ENCODE results near the gene ARAP1.

The ARAP1 gene

GRCh38 chr11:72685560-72686480 lies 66.4 kb downstream of the ARAP1 start:
- DNase-seq (ENCODE audit: low spot score): no peak
- Histone ChIP-seq H3K27ac (peak overlapping the region in 1 of 2 donors; percentile 61), H3K4me3 (no peak overlapping the region)
- TF ChIP-seq CTCF (IDR thresholded peaks at IDR 0.05): no peak

GRCh38 chr11:72684236-72684912 lies 67.8 kb downstream of the ARAP1 start:
- Histone ChIP-seq H3K4me3 (no peak overlapping the region), H3K27ac (peak overlapping the region in 1 of 2 donors; percentile 61)
- DNase-seq (ENCODE audit: low spot score): peak; percentile 83
- TF ChIP-seq CTCF (IDR thresholded peaks at IDR 0.05): peak; percentile 20

GRCh38 chr11:72683782-72684200 lies 68.4 kb downstream of the ARAP1 start:
- peak; percentile 95 for TF ChIP-seq CTCF (IDR thresholded peaks at IDR 0.05)
- Histone ChIP-seq H3K27ac (peak overlapping the region in 1 of 2 donors; percentile 61), H3K4me3 (no peak overlapping the region)
- no peak for DNase-seq (ENCODE audit: low spot score)

- Histone ChIP-seq H3K4me3 (no peak overlapping the region), H3K27ac (no peak overlapping the region)
- TF ChIP-seq CTCF (IDR thresholded peaks at IDR 0.05): no peak
- DNase-seq (ENCODE audit: low spot score): no peak
These were observed 69.4 kb downstream of the ARAP1 start for GRCh38 chr11:72682858-72683243.

GRCh38 chr11:72682238-72682857 lies 69.9 kb downstream of the ARAP1 start:
- DNase-seq (ENCODE audit: low spot score): no peak
- Histone ChIP-seq H3K27ac (no peak overlapping the region), H3K4me3 (no peak overlapping the region)
- no peak for TF ChIP-seq CTCF (IDR thresholded peaks at IDR 0.05)

- no peak for DNase-seq (ENCODE audit: low spot score)
- Histone ChIP-seq H3K4me3 (no peak overlapping the region), H3K27ac (no peak overlapping the region)
- TF ChIP-seq CTCF (IDR thresholded peaks at IDR 0.05): no peak
These were observed 70.7 kb downstream of the ARAP1 start for GRCh38 chr11:72681226-72682153.
